Measurements from ENCODE around the gene SUPT5H. TPM values are rescaled to one million over a fixed set of nuclear protein-coding genes. Genes with fewer than 3 reads are reported as not detected.

Gene SUPT5H
- total RNA-seq, 1 donor from 2014 or later = 48.5 TPM

DNA sequence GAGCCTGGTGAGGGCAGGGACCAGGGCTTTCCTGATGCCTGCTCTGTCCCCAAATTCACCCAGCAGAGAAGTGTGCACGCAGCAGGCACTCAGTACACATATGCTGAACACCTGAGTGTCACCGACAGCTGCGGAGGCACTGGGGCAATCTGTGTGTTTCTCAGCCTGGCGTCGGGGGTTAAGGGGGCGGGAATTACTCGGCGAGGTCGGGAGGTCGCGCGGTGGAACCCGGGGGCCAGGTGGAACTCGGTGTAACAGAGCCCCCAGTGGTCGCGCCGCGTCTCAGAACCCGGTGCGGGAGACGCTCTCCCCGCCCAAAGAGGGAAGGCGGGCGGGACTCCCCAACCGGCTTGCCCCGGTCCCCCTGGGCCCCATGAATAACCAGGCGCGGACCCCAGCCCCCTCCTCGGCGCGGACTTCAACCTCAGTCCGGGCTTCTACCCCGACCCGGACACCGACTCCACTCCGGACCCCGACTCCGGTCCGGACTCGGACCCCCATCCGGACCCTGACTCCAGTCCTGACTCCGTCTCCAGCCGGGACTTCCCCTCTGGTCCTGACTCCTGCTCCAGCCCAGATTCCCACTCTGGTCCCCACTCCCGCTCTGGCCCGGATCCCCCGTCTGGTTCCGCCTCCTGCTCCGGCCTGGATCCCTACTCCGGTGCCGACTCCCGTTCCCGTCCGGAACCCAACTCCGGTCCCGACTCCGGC is 69.6 kb downstream of the SUPT5H start, which contains the start of gene SELENOV:
TSS of gene SELENOV (plus strand) at position 300 of the 711 bp plus-strand sequence. CDS start at position 374, 74 bp downstream.
- H3K4me2 ChIP-seq = peak within 1 kb of the TSS; percentile 95
- H3K79me2 ChIP-seq (ENCODE audit: low read depth) = peaks cover 14% of the 10 kb centered on the region
- Mint-ChIP-seq H3K36me3 (no peaks in the 10 kb centered on the region), H3K4me3 (peak within 1 kb of the TSS; percentile 83), H3K9me3 (peaks cover 3% of the 10 kb centered on the region), H3K27me3 (ENCODE audit: insufficient read depth, low read depth) (peaks cover 56% of the 10 kb centered on the region), H3K27ac (no peak within 1 kb of the TSS), H3K4me1 (peaks cover 19% of the 10 kb centered on the region)
- H4K20me1 ChIP-seq (ENCODE audit: low read depth) = peaks cover 4% of the 10 kb centered on the region
- TF ChIP-seq CTCF (IDR thresholded peaks at IDR 0.05) (peak; percentile 51), EZH2 (IDR thresholded peaks at IDR 0.05) (no peak)
- H3K27me3 ChIP-seq = peaks cover 44% of the 10 kb centered on the region
- H2AFZ ChIP-seq (replicated peaks) = peak within 1 kb of the TSS; percentile 95
- no peak within 1 kb of the TSS for H3K27ac ChIP-seq
- H3F3A ChIP-seq (ENCODE audit: low read depth) = peaks cover 31% of the 10 kb centered on the region
- peak within 1 kb of the TSS; percentile 94 for H3K4me3 ChIP-seq
- peaks cover 4% of the 10 kb centered on the region for H3K4me1 ChIP-seq
- H3K9me3 ChIP-seq (ENCODE audit: low read depth) = no peaks in the 10 kb centered on the region
- H3K36me3 ChIP-seq = no peaks in the 10 kb centered on the region
- H3K9ac ChIP-seq = peak within 1 kb of the TSS; percentile 47
- peak; percentile 87 for DNase-seq (ENCODE audit: low spot score)

DNA sequence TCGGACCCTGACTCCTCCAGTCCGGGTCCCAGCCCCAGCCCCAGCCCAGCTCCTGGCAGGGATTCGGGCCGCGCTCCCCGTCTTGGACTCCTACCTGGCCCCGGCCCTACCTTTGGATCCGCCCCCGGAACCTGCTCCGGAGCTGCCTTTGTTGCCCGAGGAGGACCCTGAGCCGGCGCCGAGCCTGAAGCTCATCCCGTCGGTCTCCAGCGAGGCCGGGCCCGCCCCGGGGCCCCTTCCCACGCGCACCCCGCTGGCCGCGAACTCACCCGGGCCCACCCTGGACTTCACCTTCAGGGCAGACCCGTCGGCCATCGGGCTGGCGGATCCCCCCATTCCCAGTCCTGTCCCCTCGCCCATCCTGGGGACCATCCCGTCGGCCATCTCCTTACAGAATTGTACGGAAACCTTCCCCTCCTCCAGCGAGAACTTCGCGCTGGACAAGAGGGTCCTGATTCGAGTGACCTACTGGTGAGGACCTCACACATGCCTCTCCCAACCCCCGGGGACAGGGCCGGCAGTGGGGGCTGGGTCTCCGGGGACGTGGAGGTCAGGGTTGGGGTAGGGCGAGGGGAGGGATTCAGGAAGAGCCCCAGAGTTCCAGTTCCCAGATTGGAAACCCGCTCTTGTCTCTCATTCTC is 70.3 kb downstream of the SUPT5H start:
- Histone ChIP-seq H2AFZ (replicated peaks) (peak overlapping the region; percentile 95), H3F3A (ENCODE audit: low read depth) (peaks cover 31% of the 10 kb centered on the region), H3K27ac (no peak overlapping the region), H3K4me2 (peak overlapping the region; percentile 95), H3K9me3 (ENCODE audit: low read depth) (no peaks in the 10 kb centered on the region), H3K4me1 (peaks cover 4% of the 10 kb centered on the region), H4K20me1 (ENCODE audit: low read depth) (peaks cover 4% of the 10 kb centered on the region), H3K36me3 (no peaks in the 10 kb centered on the region), H3K4me3 (peak overlapping the region; percentile 94), H3K27me3 (peaks cover 42% of the 10 kb centered on the region), H3K79me2 (ENCODE audit: low read depth) (peaks cover 14% of the 10 kb centered on the region), H3K9ac (peak overlapping the region; percentile 47)
- Mint-ChIP-seq H3K4me3 (peak overlapping the region; percentile 83), H3K27ac (no peak overlapping the region), H3K27me3 (ENCODE audit: insufficient read depth, low read depth) (peaks cover 56% of the 10 kb centered on the region), H3K4me1 (peaks cover 21% of the 10 kb centered on the region), H3K36me3 (no peaks in the 10 kb centered on the region), H3K9me3 (peaks cover 3% of the 10 kb centered on the region)
- TF ChIP-seq CTCF (IDR thresholded peaks at IDR 0.05) (no peak), EZH2phosphoT487 (IDR thresholded peaks at IDR 0.05) (no peak), EZH2 (IDR thresholded peaks at IDR 0.05) (no peak)
- DNase-seq (ENCODE audit: low spot score) = peak; percentile 61

- Mint-ChIP-seq H3K27me3 (ENCODE audit: insufficient read depth, low read depth) (peaks cover 56% of the 10 kb centered on the region), H3K27ac (no peak overlapping the region), H3K36me3 (no peaks in the 10 kb centered on the region), H3K4me3 (peak overlapping the region; percentile 83), H3K9me3 (peaks cover 3% of the 10 kb centered on the region), H3K4me1 (peaks cover 21% of the 10 kb centered on the region)
- peaks cover 4% of the 10 kb centered on the region for H3K4me1 ChIP-seq
- peak overlapping the region; percentile 95 for H2AFZ ChIP-seq (replicated peaks)
- H3K4me3 ChIP-seq = peak overlapping the region; percentile 94
- peaks cover 42% of the 10 kb centered on the region for H3K27me3 ChIP-seq
- peak overlapping the region; percentile 47 for H3K9ac ChIP-seq
- H4K20me1 ChIP-seq (ENCODE audit: low read depth) = peaks cover 4% of the 10 kb centered on the region
- H3K79me2 ChIP-seq (ENCODE audit: low read depth) = peaks cover 14% of the 10 kb centered on the region
- DNase-seq (ENCODE audit: low spot score) = no peak
- TF ChIP-seq CTCF (IDR thresholded peaks at IDR 0.05) (no peak), EZH2 (IDR thresholded peaks at IDR 0.05) (no peak), EZH2phosphoT487 (IDR thresholded peaks at IDR 0.05) (no peak)
- H3K27ac ChIP-seq = no peak overlapping the region
- peaks cover 31% of the 10 kb centered on the region for H3F3A ChIP-seq (ENCODE audit: low read depth)
- no peaks in the 10 kb centered on the region for H3K9me3 ChIP-seq (ENCODE audit: low read depth)
- H3K4me2 ChIP-seq = peak overlapping the region; percentile 95
- no peaks in the 10 kb centered on the region for H3K36me3 ChIP-seq
Observed at GRCh38 chr19:39516270-39516669, 70.9 kb downstream of the SUPT5H start.

Data from neural progenitor cell (in vitro differentiated cells).